Gastrocnemius medialis (tissue), 4 donors: Measurements from ENCODE around the gene DTWD2.

Experiments
- POLR2A ChIP-seq, 2 donors: fragments of 450-650 bp; IDR thresholded peaks; one replicate each; pipeline ENCODE4 v1.6.1; 2017; ENCODE audit warnings: antibody characterized with exemption in 2 of 2, mild to moderate bottlenecking in 2 of 2, moderate library complexity in 2 of 2
- TF ChIP-seq, protein P1 (sequence below), 5 experiments: fragments of 450-650 bp in 3 of 5; fragments of 200-600 bp in 2 of 5; sonication (generic) in 2 of 5; IDR thresholded peaks in 4 of 5; conservative IDR thresholded peaks in 1 of 5; 1 replicate in 4 of 5; 2 replicates in 1 of 5; pipeline ENCODE4 v1.5.1; 2016 to 2019; ENCODE audit warnings: antibody characterized with exemption in 5 of 5, mild to moderate bottlenecking in 3 of 5, moderate library complexity in 3 of 5

DNA sequence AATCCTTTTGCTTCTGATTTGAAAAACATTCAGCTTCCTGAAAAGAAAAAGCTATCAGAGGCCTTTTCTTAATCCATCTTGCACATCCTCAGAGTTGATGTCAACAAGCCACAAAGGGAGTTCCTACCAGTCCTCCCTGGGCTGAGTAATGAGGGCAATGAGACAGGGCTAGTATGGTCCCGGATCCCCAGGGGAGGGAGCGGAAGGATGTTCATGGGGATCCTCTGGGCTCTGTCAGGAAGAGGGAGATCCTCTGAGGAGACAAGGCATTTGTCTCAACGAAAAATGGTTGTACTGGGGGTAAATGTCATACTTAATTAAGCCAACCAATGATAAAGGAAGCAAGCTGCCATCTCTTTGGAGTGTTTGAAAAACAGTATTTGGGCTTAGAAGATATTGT is 195.3 kb downstream of the DTWD2 start:
- TF ChIP-seq, protein P1, sequence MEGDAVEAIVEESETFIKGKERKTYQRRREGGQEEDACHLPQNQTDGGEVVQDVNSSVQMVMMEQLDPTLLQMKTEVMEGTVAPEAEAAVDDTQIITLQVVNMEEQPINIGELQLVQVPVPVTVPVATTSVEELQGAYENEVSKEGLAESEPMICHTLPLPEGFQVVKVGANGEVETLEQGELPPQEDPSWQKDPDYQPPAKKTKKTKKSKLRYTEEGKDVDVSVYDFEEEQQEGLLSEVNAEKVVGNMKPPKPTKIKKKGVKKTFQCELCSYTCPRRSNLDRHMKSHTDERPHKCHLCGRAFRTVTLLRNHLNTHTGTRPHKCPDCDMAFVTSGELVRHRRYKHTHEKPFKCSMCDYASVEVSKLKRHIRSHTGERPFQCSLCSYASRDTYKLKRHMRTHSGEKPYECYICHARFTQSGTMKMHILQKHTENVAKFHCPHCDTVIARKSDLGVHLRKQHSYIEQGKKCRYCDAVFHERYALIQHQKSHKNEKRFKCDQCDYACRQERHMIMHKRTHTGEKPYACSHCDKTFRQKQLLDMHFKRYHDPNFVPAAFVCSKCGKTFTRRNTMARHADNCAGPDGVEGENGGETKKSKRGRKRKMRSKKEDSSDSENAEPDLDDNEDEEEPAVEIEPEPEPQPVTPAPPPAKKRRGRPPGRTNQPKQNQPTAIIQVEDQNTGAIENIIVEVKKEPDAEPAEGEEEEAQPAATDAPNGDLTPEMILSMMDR (IDR thresholded peaks at IDR 0.05 in 4 of 5, conservative IDR thresholded peaks at IDR 0.05 in 1 of 5), result no peak
- no peak for TF ChIP-seq POLR2A (IDR thresholded peaks at IDR 0.05)
